SW480 (cell line): ENCODE results near the gene ERVFRD-1.

Experiments used
- DNase-seq: peaks from one replicate; pipeline ENCODE4 v3.0.0-alpha.2; 2016; ENCODE audit warnings: low spot score

The ERVFRD-1 gene

GRCh38 chr6:11110921-11111768, at the start of gene ERVFRD-1:
TSS of gene ERVFRD-1 (minus strand) at chr6:11111725. CDS start at chr6:11105310, 6,415 bp downstream.
- no peak for DNase-seq

DNA sequence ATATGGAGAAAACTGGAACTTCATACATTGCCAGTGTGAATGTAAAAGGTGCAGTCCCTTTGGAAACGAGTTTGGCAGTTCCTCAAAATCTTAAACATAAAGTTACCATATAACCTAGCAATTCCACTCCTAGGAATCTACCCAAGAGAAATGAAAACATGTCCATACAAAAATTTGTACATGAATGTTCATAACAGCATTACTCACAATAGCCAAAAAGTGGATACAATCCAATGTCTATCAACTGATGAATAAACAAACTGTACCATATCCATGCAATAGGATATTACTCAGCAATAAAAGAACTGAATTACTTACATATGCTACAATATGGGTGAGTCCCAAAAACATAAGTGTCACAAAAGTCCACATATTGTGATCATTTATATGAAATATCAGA, 48.7 kb upstream of the ERVFRD-1 start:
- DNase-seq = no peak

DNA sequence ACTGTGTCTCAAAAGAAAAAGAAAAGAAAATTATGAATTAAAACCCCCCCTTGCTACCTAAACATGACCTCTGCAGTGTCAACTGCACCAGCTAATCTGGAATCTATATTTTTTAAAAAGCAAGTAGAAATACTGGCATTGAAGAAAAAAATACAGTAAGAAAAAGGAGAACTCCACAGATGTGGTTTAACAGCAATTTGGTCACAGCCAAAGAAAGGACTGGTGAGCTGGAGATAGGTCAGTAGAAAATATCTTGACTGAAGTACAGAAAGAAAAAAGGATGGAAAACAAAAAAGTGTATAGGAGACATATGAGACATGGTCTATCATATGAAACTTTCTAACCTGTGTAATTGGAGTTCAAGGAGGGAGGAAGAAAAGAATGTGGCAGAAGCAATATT, 44.1 kb upstream of the ERVFRD-1 start:
- no peak for DNase-seq

GRCh38 chr6:11153447-11153846, 41.9 kb upstream of the ERVFRD-1 start:
- DNase-seq = no peak

DNA sequence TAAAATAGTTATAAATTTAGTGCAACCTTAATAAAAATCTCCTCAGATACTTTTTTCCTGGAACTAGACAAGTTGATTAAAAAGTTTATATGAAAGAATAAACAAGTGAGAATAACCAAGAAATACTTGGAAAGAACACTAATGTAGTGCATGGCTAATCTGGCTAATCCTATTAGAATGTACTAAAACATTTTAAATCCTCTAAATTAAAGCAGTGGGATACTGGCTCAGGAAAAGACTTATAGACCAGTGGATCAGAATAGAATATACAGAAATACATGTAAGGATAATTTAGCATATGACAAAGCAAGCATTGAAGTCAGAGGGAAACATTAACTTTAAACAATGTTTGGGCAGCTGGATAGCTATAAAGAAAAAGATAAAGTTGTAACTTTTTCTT, 41.1 kb upstream of the ERVFRD-1 start:
- no peak for DNase-seq

DNA sequence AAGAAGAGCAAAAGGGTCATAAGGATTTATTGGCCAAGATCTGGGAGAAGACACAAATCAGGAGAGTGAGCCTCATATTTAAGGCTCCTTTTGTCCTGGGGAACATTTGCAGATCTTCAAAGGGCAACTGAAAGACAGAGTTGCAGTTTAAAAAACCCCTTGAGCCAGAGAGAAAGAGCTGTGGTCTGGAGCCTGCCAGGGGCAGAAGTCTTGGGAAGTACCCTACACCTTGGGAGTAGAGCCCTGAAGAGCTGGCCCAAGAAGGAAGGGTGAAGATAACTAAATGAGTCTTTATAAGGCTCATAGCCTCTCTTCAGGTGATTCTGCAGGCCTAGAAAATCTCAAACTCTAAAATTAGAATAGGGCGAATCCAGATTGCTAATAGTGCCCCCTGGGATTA, 40.0 kb upstream of the ERVFRD-1 start:
- no peak for DNase-seq

DNA sequence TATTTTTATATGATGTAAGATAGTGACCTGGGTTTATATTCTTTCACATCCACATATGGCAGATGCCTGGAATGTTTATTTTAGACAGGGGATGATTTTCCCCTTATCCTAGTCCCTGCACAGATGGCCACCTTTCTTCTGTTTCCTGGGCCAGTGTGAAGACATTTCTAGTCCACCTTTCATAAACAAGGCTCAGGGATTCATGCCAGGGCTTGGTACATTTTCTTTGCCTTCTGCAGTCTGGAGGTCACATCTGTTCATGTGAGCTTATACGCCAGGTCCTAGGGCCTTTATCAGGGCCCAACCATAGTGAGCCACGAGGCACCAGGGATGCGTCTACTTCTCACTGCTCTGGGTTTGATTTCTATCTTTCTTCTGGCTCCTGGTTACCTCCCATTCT, 38.0 kb upstream of the ERVFRD-1 start:
- DNase-seq = no peak

- DNase-seq = no peak
These were observed 34.7 kb upstream of the ERVFRD-1 start for GRCh38 chr6:11146117-11146826.

- peak; percentile 58 for DNase-seq
These were observed 32.9 kb upstream of the ERVFRD-1 start for GRCh38 chr6:11144393-11144851.

DNA sequence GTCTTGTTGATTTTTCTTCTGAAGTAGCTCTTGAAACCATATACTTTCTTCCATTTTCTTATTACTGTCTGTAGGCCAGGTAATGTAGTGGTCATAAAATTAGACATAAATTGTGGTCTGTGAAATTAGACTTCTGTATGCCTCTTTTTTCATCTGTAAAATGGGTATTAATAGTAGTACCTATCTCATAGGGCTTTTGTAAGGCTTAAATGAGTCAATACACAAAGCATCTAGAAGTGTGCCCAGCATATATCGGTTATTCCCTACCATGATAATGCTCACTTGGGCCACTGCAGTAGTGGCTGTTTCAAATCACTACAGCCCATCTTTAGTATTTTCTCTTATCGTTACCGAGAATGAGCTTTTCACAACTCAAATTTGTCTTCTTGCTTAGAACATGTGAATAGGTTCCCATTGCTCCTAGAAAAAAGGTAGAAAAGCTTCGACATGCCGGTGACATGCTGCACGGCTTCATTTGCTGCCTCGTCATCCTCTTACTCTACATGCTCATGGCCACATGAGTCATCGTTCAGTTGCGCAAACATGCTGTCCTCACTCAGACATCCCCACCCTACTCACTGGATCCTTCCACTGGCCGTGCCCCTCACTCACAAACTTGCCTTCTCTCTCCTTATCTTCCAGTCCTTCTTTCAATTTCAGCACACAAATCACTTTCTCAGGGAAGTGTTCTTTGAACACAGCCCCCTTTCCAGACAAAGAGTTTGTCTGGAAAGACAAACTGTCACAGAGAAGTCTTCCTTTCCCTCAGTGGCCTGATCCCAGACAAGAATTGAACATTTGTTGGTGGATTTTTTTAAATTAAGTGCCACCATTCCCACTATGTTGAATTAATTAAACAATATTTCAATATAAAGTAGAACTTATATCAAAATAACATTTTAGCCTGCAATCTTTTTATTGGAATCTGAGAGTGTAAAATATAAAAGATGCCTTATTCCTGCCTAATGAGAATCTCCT, 32.2 kb upstream of the ERVFRD-1 start:
- DNase-seq = peak; percentile 56

DNA sequence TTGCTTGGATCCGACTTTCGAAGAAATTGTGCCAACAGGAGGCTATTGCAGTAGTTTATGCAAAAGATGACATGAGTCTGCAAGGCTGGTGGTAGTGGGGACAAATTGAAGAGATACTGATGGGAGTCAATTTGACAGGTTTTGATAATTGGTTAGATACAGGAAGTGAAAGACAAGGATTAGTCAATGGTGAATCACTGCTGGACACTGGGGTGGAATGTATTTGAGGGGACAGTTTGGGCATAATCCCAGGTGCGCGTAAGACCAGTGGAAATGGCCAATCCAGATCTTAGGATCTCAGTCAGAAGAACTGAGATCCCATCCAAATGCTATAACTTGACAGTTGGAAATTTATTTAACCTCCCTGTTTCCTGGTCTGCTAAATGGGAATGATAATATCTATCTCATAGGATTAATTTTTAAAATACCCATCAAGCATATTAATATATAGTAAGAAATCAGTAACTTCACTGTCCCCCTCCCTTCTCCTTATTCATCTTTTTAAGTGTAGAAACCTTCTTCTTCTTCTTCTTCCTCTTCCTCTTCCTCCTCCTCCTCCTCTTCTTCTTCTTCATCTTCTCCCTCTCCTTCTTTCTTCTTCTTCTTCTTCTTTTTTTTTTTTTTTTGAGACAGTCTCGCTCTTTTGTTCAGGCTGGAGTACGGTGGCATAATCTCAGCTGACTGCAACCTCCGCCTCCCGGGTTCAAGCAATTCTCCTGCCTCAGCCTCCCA, 30.9 kb upstream of the ERVFRD-1 start:
- no peak for DNase-seq

GRCh38 chr6:11141295-11141694, 29.8 kb upstream of the ERVFRD-1 start:
- no peak for DNase-seq

GRCh38 chr6:11140056-11140455, 28.5 kb upstream of the ERVFRD-1 start:
- no peak for DNase-seq

GRCh38 chr6:11139051-11139960, 27.8 kb upstream of the ERVFRD-1 start:
- DNase-seq = no peak

DNA sequence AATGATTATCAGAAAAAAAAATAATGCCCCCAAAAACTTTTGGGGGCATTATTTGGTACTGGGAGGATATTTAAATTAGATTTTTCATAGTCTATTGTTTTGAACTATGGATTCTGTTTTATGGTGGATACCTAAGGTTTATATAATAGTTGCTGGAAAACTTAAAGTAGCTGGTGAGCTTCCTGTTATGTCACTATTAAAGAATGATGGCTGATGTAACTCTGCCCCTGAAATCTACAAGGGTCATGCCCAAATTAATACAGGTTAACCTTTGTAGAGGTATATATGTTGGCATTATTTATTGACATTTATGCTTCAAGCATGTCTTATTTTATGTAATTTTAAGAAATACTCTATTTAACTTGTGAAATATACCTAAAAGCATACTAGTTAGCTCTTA, 25.3 kb upstream of the ERVFRD-1 start:
- no peak for DNase-seq

DNA sequence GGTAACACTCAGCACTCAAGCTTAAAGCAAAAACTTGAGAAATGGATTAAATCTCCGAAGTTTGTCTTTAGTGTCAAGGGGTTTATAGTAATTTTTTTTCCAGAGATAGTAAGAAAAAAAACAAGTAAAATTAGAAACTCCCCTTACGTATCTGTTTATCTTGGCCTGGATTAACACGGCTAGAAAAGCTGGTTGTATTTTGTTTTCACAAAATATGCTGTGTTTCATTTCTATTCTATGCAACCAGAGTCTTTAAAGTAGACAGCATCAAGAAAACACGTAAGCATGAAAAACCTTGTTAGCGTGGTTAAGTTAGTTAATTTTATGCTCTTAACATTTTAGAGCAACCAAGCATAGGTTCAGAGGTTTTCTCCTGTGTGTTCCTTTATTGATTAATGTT, 21.8 kb upstream of the ERVFRD-1 start:
- DNase-seq = no peak

DNA sequence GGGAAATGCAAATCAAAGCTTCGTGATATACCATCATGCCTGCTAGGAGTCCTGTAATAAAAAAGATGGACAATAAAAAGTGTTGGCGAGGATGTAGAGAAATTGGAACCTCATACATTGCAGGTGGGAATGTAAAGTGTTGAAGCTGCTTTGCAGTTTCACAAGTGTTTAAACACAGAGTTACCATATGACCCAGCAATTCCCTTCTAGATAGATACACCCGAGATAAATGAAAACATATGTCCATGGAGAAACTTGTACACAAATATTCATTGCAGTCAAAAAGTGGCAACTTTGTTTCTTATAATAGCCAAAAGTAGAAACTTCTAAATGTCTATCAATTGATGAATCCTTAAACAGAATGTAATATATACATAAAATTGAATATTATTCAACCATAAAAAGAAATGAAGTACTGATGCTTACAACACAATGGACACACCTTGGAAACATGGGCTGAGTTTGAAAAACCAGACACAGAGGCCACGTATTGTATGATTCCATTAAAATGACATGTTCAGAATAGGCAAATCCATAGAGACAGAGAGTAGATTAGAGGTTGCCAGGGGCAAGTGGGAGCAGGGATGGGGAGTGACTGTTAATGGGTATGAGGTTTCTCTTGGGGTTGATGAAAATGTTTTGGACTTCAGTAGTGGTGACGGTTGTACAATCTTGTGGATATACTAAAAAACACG, 20.8 kb upstream of the ERVFRD-1 start:
- no peak for DNase-seq

- no peak for DNase-seq
These were observed 19.1 kb upstream of the ERVFRD-1 start for GRCh38 chr6:11130605-11131004.

- DNase-seq = no peak
These were observed 18.5 kb upstream of the ERVFRD-1 start for GRCh38 chr6:11129908-11130565.
